Trophoblast cell (in vitro differentiated cells and primary cell): ENCODE measurements around the gene DNM1.

Experiments used
- DNase-seq, 2 donors: peaks; one replicate each; pipeline ENCODE4 v3.0.0-alpha.2; 2016
- H2AFZ ChIP-seq: 2 replicates; pipeline ENCODE4 v1.6.1; 2013; ENCODE audit warnings: low read length, moderate library complexity, mild to moderate bottlenecking; ENCODE audit not compliant: insufficient read depth, poor library complexity
- H2AK5ac ChIP-seq: 2 replicates; pipeline ENCODE4 v1.6.1; 2013; ENCODE audit warnings: mild to moderate bottlenecking, low read length
- H2BK120ac ChIP-seq: 2 replicates; pipeline ENCODE4 v1.6.1; 2013; ENCODE audit warnings: low read length, mild to moderate bottlenecking, moderate library complexity; ENCODE audit not compliant: insufficient read depth, poor library complexity
- H2BK12ac ChIP-seq: 2 replicates; pipeline ENCODE4 v1.6.1; 2013; ENCODE audit warnings: mild to moderate bottlenecking, low read length, moderate library complexity
- H2BK5ac ChIP-seq: 2 replicates; pipeline ENCODE4 v1.6.1; 2013; ENCODE audit warnings: low read length, low read depth, moderate library complexity, mild to moderate bottlenecking; ENCODE audit not compliant: poor library complexity
- H3K14ac ChIP-seq: 2 replicates; pipeline ENCODE4 v1.6.1; 2013; ENCODE audit warnings: mild to moderate bottlenecking, low read length
- H3K18ac ChIP-seq: 2 replicates; pipeline ENCODE4 v1.6.1; 2013; ENCODE audit warnings: mild to moderate bottlenecking, low read length
- H3K23ac ChIP-seq: 2 replicates; pipeline ENCODE4 v1.6.1; 2013; ENCODE audit warnings: low read length
- H3K27ac ChIP-seq: 2 replicates; pipeline ENCODE4 v1.5.1; 2013; ENCODE audit warnings: low read depth, mild to moderate bottlenecking, inconsistent platforms, low read length, moderate library complexity
- H3K27me3 ChIP-seq: 2 replicates; pipeline ENCODE4 v1.6.1; 2013; ENCODE audit warnings: inconsistent platforms, mild to moderate bottlenecking, low read length, moderate library complexity; ENCODE audit not compliant: insufficient read depth
- H3K36me3 ChIP-seq, 2 experiments: 1 replicate in 1 of 2; 2 replicates in 1 of 2; pipeline ENCODE4 v1.6.1; 2013; ENCODE audit warnings: low read length in 2 of 2, mild to moderate bottlenecking in 2 of 2, moderate library complexity in 1 of 2; ENCODE audit not compliant: insufficient read depth in 2 of 2, control insufficient read depth in 1 of 2
- H3K4ac ChIP-seq: 2 replicates; pipeline ENCODE4 v1.6.1; 2013; ENCODE audit warnings: low read depth, mild to moderate bottlenecking, low read length, moderate library complexity
- H3K4me1 ChIP-seq, 2 experiments: 1 replicate in 1 of 2; 2 replicates in 1 of 2; pipeline ENCODE4 v1.6.1; 2013; ENCODE audit warnings: low read length in 2 of 2, mild to moderate bottlenecking in 2 of 2, moderate library complexity in 1 of 2; ENCODE audit not compliant: insufficient read depth in 2 of 2, control insufficient read depth in 1 of 2
- H3K4me2 ChIP-seq: 2 replicates; pipeline ENCODE4 v1.6.1; 2013; ENCODE audit warnings: inconsistent platforms, mild to moderate bottlenecking, low read length, moderate library complexity
- H3K4me3 ChIP-seq: 2 replicates; pipeline ENCODE4 v1.5.1; 2013; ENCODE audit warnings: mild to moderate bottlenecking, low read depth, low read length, inconsistent platforms
- H3K79me1 ChIP-seq: one replicate; pipeline ENCODE4 v1.6.1; 2013; ENCODE audit warnings: low read length
- H3K79me2 ChIP-seq: 2 replicates; pipeline ENCODE4 v1.6.1; 2013; ENCODE audit warnings: low read length, mild to moderate bottlenecking; ENCODE audit not compliant: control insufficient read depth, insufficient read depth, poor library complexity
- H3K9ac ChIP-seq: 2 replicates; pipeline ENCODE4 v1.6.1; 2013; ENCODE audit warnings: mild to moderate bottlenecking, low read length
- H3K9me3 ChIP-seq: 2 replicates; pipeline ENCODE4 v1.6.1; 2013; ENCODE audit warnings: low read depth, mild to moderate bottlenecking, control low read depth, inconsistent platforms, low read length; ENCODE audit not compliant: insufficient read depth
- H4K12ac ChIP-seq: 2 replicates; pipeline ENCODE4 v1.6.1; 2013; ENCODE audit warnings: low read depth, mild to moderate bottlenecking, low read length, moderate library complexity
- H4K8ac ChIP-seq: 2 replicates; pipeline ENCODE4 v1.6.1; 2013; ENCODE audit warnings: low read depth, mild to moderate bottlenecking, low read length, moderate library complexity
- H4K91ac ChIP-seq: one replicate; pipeline ENCODE4 v1.6.1; 2013; ENCODE audit warnings: low read depth, mild to moderate bottlenecking, low read length, moderate library complexity
- WGBS: extraction: QIAGEN DNeasy Blood & Tissue Kit; methylation state at CpG from one replicate; pipeline ENCODE4 v1.1.7; 2013; ENCODE audit warnings: missing lambda C conversion rate; ENCODE audit not compliant: insufficient read length, insufficient coverage; ENCODE audit errors: extremely low coverage; 5-methylcytosine and 5-hydroxymethylcytosine counted together

DNM1 gene

DNA sequence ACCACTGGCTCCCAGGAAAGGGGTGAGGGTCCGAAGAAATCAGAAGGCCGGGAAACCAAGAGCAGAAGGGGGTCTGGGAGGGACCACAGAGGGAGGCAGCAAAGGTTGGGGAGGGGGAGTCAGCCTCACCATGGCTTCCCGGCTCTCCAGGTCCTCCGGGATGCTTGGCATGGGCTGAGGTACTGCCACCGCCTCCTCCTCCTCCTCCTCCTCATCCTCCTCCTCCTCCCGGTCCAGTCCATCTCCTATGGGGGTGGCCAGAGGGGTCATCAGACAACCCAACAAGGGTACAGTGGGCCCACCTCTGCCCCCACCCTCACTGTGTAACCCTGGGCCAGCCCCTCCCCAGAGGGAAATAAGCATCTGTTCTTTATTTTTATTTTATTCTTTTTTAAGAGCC is 55.1 kb downstream of the DNM1 start:
- Histone ChIP-seq H3K4ac (no peak overlapping the region), H2BK5ac (no peak overlapping the region), H3K27me3 (no peaks in the 10 kb centered on the region), H3K27ac (no peak overlapping the region), H4K91ac (no peak overlapping the region), H2BK12ac (no peak overlapping the region), H2AFZ (no peak overlapping the region), H3K79me1 (no peaks in the 10 kb centered on the region), H3K18ac (no peak overlapping the region), H3K4me2 (no peak overlapping the region), H3K79me2 (no peaks in the 10 kb centered on the region), H2AK5ac (no peak overlapping the region), H3K23ac (no peak overlapping the region), H4K12ac (no peak overlapping the region), H3K4me1 (peaks cover 2 to 4% of the 10 kb centered on the region in 2 experiments), H3K4me3 (no peak overlapping the region), H4K8ac (no peak overlapping the region), H3K9ac (no peak overlapping the region), H2BK120ac (no peak overlapping the region), H3K9me3 (no peaks in the 10 kb centered on the region), H3K14ac (no peak overlapping the region), H3K36me3 (peaks cover 61 to 72% of the 10 kb centered on the region in 2 experiments)
- DNase-seq = no peak
- WGBS = no CpG with 5 or more reads among the region's 6 CpGs

DNA sequence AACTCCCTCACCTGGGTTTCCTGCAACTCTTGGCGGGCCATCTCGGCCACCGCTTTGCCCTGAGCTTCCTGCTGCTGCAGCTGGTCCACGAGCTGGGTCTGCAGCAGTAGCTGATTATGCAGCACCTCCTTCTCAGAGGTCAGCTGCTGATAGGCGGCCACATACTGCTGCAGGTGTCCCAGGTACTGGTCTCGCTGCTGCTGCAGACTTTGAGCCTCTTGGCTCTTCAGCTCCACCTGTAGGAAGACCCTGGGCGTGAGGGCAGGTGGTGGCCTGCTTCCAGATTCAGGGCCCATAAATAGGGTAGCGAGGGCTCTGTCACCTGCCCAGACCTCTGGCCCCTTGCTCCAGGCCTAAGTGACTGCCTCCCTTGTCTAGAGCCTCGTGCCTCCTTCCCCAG is 56.0 kb downstream of the DNM1 start:
- Histone ChIP-seq H3K9me3 (no peaks in the 10 kb centered on the region), H4K91ac (no peak overlapping the region), H3K4me2 (no peak overlapping the region), H3K36me3 (peaks cover 63 to 68% of the 10 kb centered on the region in 2 experiments), H2BK5ac (no peak overlapping the region), H3K4me1 (peaks cover under 1 to 4% of the 10 kb centered on the region in 2 experiments), H3K18ac (no peak overlapping the region), H2AFZ (no peak overlapping the region), H3K27ac (no peak overlapping the region), H3K79me2 (no peaks in the 10 kb centered on the region), H2AK5ac (no peak overlapping the region), H4K8ac (no peak overlapping the region), H4K12ac (no peak overlapping the region), H2BK120ac (no peak overlapping the region), H3K14ac (no peak overlapping the region), H2BK12ac (no peak overlapping the region), H3K9ac (no peak overlapping the region), H3K4me3 (no peak overlapping the region), H3K23ac (no peak overlapping the region), H3K27me3 (no peaks in the 10 kb centered on the region), H3K4ac (no peak overlapping the region), H3K79me1 (no peaks in the 10 kb centered on the region)
- DNase-seq = no peak
- no CpG with 5 or more reads among the region's 9 CpGs for WGBS

DNA sequence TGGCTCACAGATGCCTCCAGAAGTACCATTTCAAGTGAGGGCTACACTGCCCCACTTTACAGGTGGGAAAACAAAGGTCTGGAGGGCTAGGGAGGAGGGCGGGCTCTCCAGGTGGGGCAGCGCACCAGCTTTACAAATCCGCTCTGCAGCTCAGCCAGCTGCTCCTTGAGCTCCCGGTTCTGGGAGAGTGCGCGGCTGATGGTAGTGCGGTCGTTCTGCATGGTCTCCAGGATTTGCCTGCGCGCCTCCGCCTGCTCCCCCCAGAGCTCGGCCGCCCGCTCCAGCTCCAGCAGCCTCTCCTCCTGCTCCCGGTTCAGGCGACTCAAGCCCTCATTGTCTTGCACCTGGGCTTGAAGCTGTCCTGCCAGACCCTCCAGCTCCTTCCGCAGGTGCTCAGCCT is 57.2 kb downstream of the DNM1 start:
- Histone ChIP-seq H4K12ac (no peak overlapping the region), H3K9me3 (no peaks in the 10 kb centered on the region), H3K23ac (no peak overlapping the region), H2AK5ac (no peak overlapping the region), H4K8ac (no peak overlapping the region), H2BK12ac (no peak overlapping the region), H4K91ac (no peak overlapping the region), H3K79me2 (no peaks in the 10 kb centered on the region), H3K36me3 (peaks cover 65 to 75% of the 10 kb centered on the region in 2 experiments), H3K4me3 (no peak overlapping the region), H2AFZ (no peak overlapping the region), H3K27me3 (no peaks in the 10 kb centered on the region), H2BK120ac (no peak overlapping the region), H3K27ac (no peak overlapping the region), H3K9ac (no peak overlapping the region), H3K14ac (no peak overlapping the region), H3K4ac (no peak overlapping the region), H2BK5ac (no peak overlapping the region), H3K79me1 (no peaks in the 10 kb centered on the region), H3K4me2 (no peak overlapping the region), H3K18ac (no peak overlapping the region), H3K4me1 (no peaks in the 10 kb centered on the region)
- no peak for DNase-seq
- no CpG with 5 or more reads among the region's 17 CpGs for WGBS

DNA sequence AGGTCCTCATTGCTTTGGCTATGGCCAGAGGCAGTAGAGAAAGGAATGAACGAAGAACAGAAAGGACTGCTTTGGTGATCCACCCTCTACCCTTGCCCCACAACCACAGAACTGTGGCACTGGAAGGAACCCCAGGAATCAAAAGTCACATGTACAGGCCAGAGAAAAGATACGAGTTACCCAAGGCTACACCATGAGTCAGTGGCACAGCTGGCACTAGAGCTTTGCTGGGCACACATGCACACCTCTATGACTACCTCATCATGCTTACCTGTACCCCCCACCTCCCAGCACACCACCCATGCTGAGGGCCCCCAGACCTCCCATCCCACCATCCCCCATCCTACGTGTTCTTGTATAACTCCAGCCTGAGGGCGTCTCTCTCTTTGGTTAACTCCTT is 59.5 kb downstream of the DNM1 start:
- H4K91ac ChIP-seq = no peak overlapping the region
- no peak overlapping the region for H2AFZ ChIP-seq
- no peak overlapping the region for H4K8ac ChIP-seq
- peaks cover 74 to 85% of the 10 kb centered on the region in 2 experiments for H3K36me3 ChIP-seq
- no peak overlapping the region for H2AK5ac ChIP-seq
- no peaks in the 10 kb centered on the region for H3K79me2 ChIP-seq
- no peak overlapping the region for H3K9ac ChIP-seq
- no peaks in the 10 kb centered on the region for H3K4me1 ChIP-seq
- no peak overlapping the region for H3K27ac ChIP-seq
- no peak for DNase-seq
- no peak overlapping the region for H3K4ac ChIP-seq
- no peak overlapping the region for H2BK120ac ChIP-seq
- H3K27me3 ChIP-seq = no peaks in the 10 kb centered on the region
- no peak overlapping the region for H4K12ac ChIP-seq
- no peak overlapping the region for H2BK5ac ChIP-seq
- no peak overlapping the region for H3K14ac ChIP-seq
- no CpG with 5 or more reads among the region's 4 CpGs for WGBS
- H3K79me1 ChIP-seq = no peaks in the 10 kb centered on the region
- H3K9me3 ChIP-seq = no peaks in the 10 kb centered on the region
- no peak overlapping the region for H3K23ac ChIP-seq
- H3K4me3 ChIP-seq = no peak overlapping the region
- H3K18ac ChIP-seq = no peak overlapping the region
- no peak overlapping the region for H2BK12ac ChIP-seq
- no peak overlapping the region for H3K4me2 ChIP-seq
